Activated CD4-positive, CD25-positive, alpha-beta regulatory T cell treated with anti-CD3 and anti-CD28 coated beads, Interleukin-2, amount 50 U/mL, for 24 hours (primary cell): ENCODE data around the gene MYBPC2.
A peak's percentile ranks its signal among the peaks of the same experiment; 100 is the strongest.
"Not testable (repeated sequence)": the region's sequence is repeated elsewhere in the genome, so short reads cannot be mapped to it uniquely, and the experiment has no call there.

Source experiments
- ATAC-seq, 2 donors: fragments of 150-1000 bp; cut with Tn5 transposase; one replicate each; pipeline ENCODE4 v1.10.0; 2021; ENCODE audit warnings: mild to moderate bottlenecking in 1 of 2, moderate library complexity in 1 of 2

Gene MYBPC2

GRCh38 chr19:50432221-50433028, at the start of gene MYBPC2:
MYBPC2 (plus strand) TSS chr19:50432892; CDS start chr19:50432954, 62 bp downstream.
- ATAC-seq: no peak

GRCh38 chr19:50383001-50383851, 49.5 kb upstream of the MYBPC2 start:
- peak in 1 of 2 donors; percentile 6 for ATAC-seq

GRCh38 chr19:50383852-50384684, 48.6 kb upstream of the MYBPC2 start, which contains the start of gene POLD1:
POLD1 (plus strand) TSS chr19:50384347; CDS start chr19:50398852, 14,505 bp downstream.
- ATAC-seq: peak; percentile 85 to 87

GRCh38 chr19:50384685-50385535, 47.8 kb upstream of the MYBPC2 start:
- ATAC-seq: no peak

GRCh38 chr19:50387176-50387867, 45.4 kb upstream of the MYBPC2 start:
- ATAC-seq: no peak

GRCh38 chr19:50387868-50388245, 44.8 kb upstream of the MYBPC2 start:
- ATAC-seq: no peak

- ATAC-seq: not testable (repeated sequence)
Measured at GRCh38 chr19:50390295-50390694, 42.4 kb upstream of the MYBPC2 start.

GRCh38 chr19:50390952-50391351, 41.7 kb upstream of the MYBPC2 start:
- ATAC-seq: not testable (repeated sequence)

GRCh38 chr19:50392759-50393158, 39.9 kb upstream of the MYBPC2 start:
- no peak for ATAC-seq

GRCh38 chr19:50393589-50393988, 39.1 kb upstream of the MYBPC2 start:
- ATAC-seq: no peak

GRCh38 chr19:50394017-50394416, 38.7 kb upstream of the MYBPC2 start:
- ATAC-seq: no peak

GRCh38 chr19:50398675-50399367, 33.9 kb upstream of the MYBPC2 start:
- no peak for ATAC-seq

- no peak for ATAC-seq
Measured at GRCh38 chr19:50399368-50399745, 33.3 kb upstream of the MYBPC2 start.

GRCh38 chr19:50401605-50402450, 30.9 kb upstream of the MYBPC2 start:
- no peak for ATAC-seq

- no peak for ATAC-seq
Measured at GRCh38 chr19:50402544-50403301, 30.0 kb upstream of the MYBPC2 start.

- no peak for ATAC-seq
Measured at GRCh38 chr19:50406156-50406820, 26.4 kb upstream of the MYBPC2 start.

GRCh38 chr19:50406829-50407228, 25.9 kb upstream of the MYBPC2 start:
- ATAC-seq: no peak

- ATAC-seq: no peak
Measured at GRCh38 chr19:50409347-50409746, 23.3 kb upstream of the MYBPC2 start.
